NCI-H2029 (cell line): ENCODE data around the gene MYB.
A peak's percentile ranks its signal among the peaks of the same experiment; 100 is the strongest.

Experiments used
- DNase-seq: peaks from one replicate; lab custom pipeline; 2025; lab: John Stamatoyannopoulos, UW

Gene MYB

DNA sequence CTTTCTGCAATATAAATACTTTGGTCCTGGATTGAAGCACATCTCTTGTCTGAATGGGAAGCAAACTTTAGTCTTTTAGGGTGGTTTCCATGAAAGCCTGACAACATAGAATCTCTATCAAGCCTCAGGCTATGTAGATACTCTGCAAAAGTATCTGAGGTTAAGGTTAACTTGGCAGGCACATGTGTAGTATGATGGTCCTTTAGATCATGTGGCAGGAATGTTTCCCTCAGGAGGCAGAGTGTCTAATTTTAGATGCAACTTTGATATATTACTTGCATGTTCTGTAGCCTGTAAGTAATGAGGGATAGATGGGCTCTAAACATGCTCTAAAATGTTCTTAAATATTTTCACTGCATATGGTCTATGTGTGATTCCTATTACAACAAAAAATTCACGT is 8.2 kb downstream of the MYB start:
- no peak for DNase-seq

DNA sequence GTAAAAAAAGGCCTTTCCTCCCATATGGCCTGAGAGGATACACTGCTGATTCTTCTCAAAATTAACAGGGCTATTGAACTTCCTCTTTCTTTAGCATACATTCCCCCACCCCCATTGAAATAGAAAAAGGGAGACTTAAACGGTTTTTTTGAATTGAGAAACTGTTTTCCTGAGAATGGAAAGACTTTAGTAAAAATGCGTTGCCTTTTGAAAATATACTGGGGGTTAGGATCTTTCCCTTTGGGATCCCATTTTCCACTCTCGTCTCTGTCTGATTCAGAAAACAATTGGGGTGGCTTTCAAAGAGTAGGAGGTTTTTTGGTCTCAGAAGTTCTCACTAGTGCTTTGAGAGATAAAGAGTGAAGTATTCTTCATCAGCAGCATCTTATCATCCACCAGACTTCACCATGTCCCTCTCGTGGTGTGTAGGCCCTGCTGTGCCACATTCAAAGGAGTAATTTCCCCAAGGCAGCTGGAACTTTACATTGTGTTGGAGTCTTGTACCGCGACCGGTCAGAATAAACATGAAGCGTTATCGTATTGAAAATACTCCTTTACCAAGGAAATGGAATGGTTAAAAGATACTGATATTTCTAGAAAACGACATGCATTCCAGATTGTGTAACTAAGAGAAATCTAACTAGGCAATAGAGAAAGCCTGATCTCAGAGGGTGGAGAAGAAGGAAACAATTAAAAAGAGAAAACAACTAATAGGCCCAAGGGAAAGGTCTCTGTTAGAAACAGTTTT is 10.6 kb downstream of the MYB start:
- DNase-seq, result no peak

- DNase-seq, result no peak
Measured at GRCh38 chr6:135192256-135193174, 11.4 kb downstream of the MYB start.

DNA sequence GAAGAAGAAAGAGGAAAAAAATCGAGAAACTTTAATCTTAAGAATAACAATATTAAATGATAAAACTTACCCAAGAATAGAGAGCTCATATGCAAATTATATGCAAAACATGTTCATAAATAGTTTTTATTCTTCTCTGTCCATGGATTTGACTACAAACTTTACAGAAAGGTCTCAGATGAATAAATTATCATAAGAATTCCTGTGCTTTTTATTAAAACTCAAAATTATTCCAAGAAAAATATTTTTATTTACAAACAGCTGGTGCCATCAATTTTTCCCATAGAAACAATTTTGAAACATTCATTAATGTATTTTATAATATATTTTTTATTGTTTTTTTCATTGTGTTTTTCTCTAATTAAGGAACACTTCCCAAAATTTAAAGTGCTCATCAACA is 12.1 kb downstream of the MYB start:
- no peak for DNase-seq

GRCh38 chr6:135195041-135195440 is 13.9 kb downstream of the MYB start:
- no peak for DNase-seq

DNA sequence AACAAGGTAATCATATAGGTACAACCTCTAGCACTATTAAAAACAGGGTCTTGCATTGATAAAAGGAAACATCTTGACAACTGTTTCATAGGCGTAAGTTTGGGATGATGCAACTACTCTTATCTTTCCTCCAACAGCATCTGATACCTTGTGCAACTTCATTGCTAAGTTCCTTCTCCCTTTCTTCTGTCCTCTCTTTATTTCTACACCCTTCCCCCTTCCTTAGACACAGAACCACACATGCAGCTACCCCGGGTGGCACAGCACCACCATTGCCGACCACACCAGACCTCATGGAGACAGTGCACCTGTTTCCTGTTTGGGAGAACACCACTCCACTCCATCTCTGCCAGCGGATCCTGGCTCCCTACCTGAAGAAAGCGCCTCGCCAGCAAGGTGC is 14.4 kb downstream of the MYB start:
- DNase-seq, result peak; percentile 3

DNA sequence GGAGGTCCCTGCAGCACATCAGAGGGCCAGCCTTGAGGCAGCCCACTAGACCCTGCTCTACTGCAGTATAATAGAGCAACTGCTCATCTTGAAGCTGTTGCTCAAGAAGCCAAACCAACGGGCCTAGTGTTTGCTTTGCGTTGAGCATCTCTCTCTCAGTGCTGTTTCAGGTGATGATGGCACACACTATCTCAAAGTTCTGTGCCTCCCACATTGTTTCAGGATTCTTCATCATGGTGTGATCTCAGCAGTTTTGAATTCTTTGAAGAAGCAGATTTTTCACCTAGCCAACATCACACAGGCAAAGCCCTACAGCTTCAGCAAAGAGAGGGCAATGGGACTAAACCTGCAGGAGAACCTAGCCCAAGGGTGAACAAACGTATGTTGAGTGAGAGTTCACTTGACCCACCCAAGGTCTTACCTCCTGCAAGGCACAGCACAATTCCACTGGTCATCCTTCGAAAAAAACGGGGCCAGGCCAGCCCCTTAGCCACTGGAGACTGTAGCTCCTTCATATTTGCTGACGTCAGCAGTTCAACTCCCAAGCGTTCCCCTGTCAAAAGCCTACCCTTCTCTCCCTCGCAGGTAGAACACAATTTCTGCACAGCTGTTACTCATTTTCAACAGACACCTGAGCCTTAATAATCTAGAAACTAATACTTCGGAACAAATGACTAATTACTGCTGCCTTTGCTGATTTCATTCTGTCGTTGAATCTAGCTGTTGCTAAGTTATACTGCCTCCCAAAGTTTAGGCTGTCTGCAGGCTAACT is 15.8 kb downstream of the MYB start:
- DNase-seq, result no peak

DNA sequence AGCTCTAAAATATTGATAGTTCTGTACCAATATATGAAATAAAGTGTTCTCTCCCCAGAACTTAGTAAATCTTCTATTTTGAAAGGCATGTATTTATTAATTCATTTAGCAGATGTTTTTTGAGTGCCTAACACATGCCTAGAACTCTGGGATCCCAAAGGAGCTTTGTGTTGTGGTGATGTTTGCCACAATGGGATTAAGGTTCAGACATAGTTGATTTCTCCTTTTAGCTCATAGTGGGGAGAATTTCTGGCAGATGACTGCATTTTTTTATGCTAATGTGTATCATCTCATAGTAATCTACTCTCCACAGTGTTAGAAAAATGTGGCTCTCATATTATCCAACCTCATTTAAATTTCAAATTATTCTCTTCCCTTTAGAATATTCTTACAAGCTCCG is 21.7 kb downstream of the MYB start:
- DNase-seq, result no peak

DNA sequence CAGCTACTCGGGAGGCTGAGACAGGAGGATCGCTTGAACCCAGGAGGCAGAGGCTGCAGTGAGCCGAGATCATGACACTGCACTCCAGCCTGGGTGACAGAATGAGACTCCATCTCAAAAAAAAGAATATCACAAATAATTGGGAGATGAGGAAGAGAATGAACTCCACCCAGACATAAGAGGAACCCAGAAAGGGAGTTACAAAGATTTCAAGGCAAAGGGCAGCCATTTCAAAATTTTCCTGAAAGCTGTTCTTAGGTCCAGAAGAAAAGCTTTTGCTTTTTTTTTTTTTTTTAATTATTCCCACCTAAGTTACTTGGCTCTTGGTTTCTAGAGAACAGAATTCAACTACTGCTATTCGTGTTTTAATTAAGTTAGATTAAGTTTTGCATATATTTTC is 23.8 kb downstream of the MYB start:
- DNase-seq, result no peak

- no peak for DNase-seq
Measured at GRCh38 chr6:135209803-135210202, 28.7 kb downstream of the MYB start.

- DNase-seq, result no peak
Measured at GRCh38 chr6:135210632-135211305, 29.7 kb downstream of the MYB start.

DNA sequence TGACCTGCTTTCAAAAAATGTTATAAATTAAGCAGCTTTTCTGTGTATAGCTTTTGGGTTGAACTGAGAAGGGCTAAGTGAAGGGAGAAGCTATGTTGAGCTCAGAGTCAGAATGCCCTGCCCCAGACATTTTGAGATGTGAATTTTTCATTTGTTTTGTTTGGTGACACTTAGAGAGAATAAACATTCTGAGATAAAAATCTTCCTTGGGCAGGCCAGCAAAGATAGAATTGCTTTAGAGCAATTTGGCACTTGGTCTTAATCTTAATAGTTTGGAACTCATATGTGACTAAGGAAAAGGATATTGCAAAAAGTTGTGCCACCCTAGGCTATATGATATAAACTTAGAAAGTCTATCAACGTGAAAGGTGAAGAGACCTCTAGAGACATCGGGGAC is 30.2 kb downstream of the MYB start:
- no peak for DNase-seq

GRCh38 chr6:135212020-135212806 is 31.1 kb downstream of the MYB start:
- DNase-seq, result no peak

DNA sequence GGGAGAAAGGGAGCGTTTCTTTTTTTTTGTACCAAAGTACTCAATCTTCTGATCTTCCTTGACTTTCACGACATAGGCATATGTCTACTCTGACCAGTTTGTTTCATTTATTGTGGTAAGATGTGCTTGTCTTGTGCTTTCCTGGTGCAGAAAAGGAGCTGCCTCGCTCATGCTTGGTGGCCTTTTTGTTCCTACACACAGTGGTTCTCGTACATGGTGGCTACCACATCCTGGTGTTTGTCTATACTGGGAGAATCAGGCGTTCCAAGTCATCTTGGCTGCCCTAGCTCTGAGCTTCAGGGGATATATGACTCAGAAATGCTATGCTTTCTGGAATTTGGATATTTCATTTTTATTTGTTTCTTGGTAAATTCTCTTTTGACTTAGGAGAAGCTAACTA is 31.8 kb downstream of the MYB start:
- DNase-seq, result no peak

- no peak for DNase-seq
Measured at GRCh38 chr6:135213616-135214015, 32.5 kb downstream of the MYB start.

DNA sequence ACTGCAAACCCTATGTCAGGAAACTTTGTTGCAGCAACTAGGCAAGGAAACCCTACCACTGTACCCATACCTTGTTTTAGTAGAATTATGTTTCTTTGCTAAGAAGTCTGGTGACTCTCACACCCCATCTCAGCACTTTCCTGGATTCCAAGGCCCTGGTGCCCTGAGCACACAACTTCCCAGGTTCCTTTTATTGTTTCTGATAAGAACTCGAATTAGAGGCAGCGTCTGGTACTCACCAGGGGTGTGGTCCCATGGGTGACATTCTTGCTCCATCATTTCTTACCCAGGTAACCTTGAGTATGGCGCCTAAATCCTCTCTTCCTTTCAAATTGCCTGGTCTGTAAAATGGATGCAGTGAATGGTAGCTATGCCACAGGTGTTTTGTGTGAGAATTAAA is 34.1 kb downstream of the MYB start:
- no peak for DNase-seq

GRCh38 chr6:135215563-135215962 is 34.5 kb downstream of the MYB start:
- no peak for DNase-seq

DNA sequence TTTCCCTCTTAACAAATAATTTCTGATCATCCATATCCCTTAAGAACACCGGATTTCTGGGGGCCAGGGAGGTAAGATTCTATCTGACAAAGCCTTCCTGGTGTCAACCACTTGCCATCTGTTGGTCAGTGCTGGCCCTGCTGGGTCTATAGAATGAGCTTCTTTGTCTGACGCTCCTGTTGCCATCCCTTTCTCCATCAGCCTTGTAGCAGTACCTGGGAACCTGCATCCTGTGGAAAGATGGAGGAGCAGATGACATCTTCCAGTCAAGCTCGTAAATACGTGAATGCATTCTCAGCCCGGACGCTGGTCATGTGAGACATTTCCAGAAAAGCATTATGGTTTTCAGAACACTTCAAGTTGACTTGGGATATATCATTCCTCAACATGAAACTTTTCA is 36.6 kb downstream of the MYB start:
- DNase-seq, result no peak

DNA sequence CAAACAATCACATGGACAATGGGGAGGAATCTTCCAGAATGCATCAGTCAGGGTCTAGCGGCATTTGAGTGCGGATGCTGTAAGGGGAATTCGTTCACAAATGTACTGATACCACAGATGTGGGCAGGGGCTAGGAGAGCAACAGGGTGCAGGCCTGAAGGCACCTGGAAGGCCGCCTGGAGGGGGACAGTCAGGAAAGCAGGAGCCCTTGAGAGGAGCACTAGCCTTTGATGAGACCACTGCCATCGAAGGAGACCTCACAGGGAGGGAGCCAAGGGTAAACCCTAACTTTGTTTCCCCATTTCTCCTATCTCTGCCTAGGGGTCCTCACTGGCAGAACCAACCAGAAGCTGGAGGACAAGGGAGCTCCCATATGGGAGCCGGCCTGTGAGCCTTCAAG is 38.2 kb downstream of the MYB start:
- no peak for DNase-seq

GRCh38 chr6:135221042-135221441 is 39.9 kb downstream of the MYB start:
- DNase-seq, result no peak

- DNase-seq, result no peak
Measured at GRCh38 chr6:135221505-135221904, 40.4 kb downstream of the MYB start.
